Choroid plexus epithelial cell (primary cell): ENCODE results near the gene TRIM52.
A peak's percentile ranks its signal among the peaks of the same experiment; 100 is the strongest.

Experiments used
- DNase-seq: peaks from one replicate; pipeline ENCODE4 v3.0.0-alpha.2; 2010; ENCODE audit warnings: low read depth
- H3K4me3 ChIP-seq: 2 replicates; pipeline ENCODE4 v1.5.1; 2011; ENCODE audit warnings: low read depth, mild to moderate bottlenecking, control low read depth, low read length, moderate library complexity
- CTCF ChIP-seq: conservative IDR thresholded peaks from 2 replicates; pipeline ENCODE4 v1.5.1; 2011; ENCODE audit warnings: low read depth, mild to moderate bottlenecking, control low read depth, inconsistent platforms, low read length, moderate library complexity

TRIM52 gene

GRCh38 chr5:181261320-181262049, 542 bp upstream of the TRIM52 start:
- TF ChIP-seq CTCF = no peak
- DNase-seq = peak; percentile 72
- H3K4me3 ChIP-seq = peak overlapping the region; percentile 92

- peak overlapping the region; percentile 92 for H3K4me3 ChIP-seq
- TF ChIP-seq CTCF = no peak
- no peak for DNase-seq
Observed at GRCh38 chr5:181259974-181260719, 796 bp downstream of the TRIM52 start.

GRCh38 chr5:181259283-181259682, 1.7 kb downstream of the TRIM52 start:
- peak overlapping the region; percentile 92 for H3K4me3 ChIP-seq
- DNase-seq = no peak
- TF ChIP-seq CTCF = no peak

GRCh38 chr5:181258576-181258975, 2.4 kb downstream of the TRIM52 start:
- peak overlapping the region; percentile 92 for H3K4me3 ChIP-seq
- DNase-seq = no peak
- TF ChIP-seq CTCF = no peak

- H3K4me3 ChIP-seq = no peak overlapping the region
- DNase-seq = peak; percentile 71
- TF ChIP-seq CTCF = no peak
Observed at GRCh38 chr5:181255836-181256578, 4.9 kb downstream of the TRIM52 start.

- no peak for TF ChIP-seq CTCF
- no peak for DNase-seq
- no peak overlapping the region for H3K4me3 ChIP-seq
Observed at GRCh38 chr5:181255276-181255675, 5.7 kb downstream of the TRIM52 start.
